Kidney capillary endothelial cell (primary cell): ENCODE data around the gene TKFC.

Experiments
- DNase-seq: peaks from one replicate; pipeline ENCODE4 v3.0.0-alpha.2; 2018; ENCODE audit warnings: low spot score

The TKFC gene

GRCh38 chr11:61315260-61315659 is 17.8 kb upstream of the TKFC start:
- no peak for DNase-seq

GRCh38 chr11:61325649-61326414 is 7.2 kb upstream of the TKFC start:
- DNase-seq: no peak

GRCh38 chr11:61327669-61328071 is 5.4 kb upstream of the TKFC start:
- no peak for DNase-seq

GRCh38 chr11:61328351-61328750 is 4.7 kb upstream of the TKFC start:
- DNase-seq: no peak

- no peak for DNase-seq
Observed at GRCh38 chr11:61329871-61330270, 3.2 kb upstream of the TKFC start.

GRCh38 chr11:61331651-61332050 is 1.4 kb upstream of the TKFC start:
- DNase-seq: no peak

- no peak for DNase-seq
Observed at GRCh38 chr11:61332281-61332796, 689 bp upstream of the TKFC start.

GRCh38 chr11:61333550-61334433 is 764 bp downstream of the TKFC start:
- DNase-seq: no peak

- no peak for DNase-seq
Observed at GRCh38 chr11:61334434-61335354, 1.7 kb downstream of the TKFC start.

- no peak for DNase-seq
Observed at GRCh38 chr11:61335355-61335710, 2.3 kb downstream of the TKFC start.

- peak; percentile 62 for DNase-seq
Observed at GRCh38 chr11:61336171-61336935, 3.3 kb downstream of the TKFC start.

- no peak for DNase-seq
Observed at GRCh38 chr11:61337706-61338470, 4.9 kb downstream of the TKFC start.

- DNase-seq: no peak
Observed at GRCh38 chr11:61338783-61339489, 5.9 kb downstream of the TKFC start.

GRCh38 chr11:61339490-61339878 is 6.5 kb downstream of the TKFC start:
- no peak for DNase-seq

- DNase-seq: no peak
Observed at GRCh38 chr11:61340979-61341378, 8.0 kb downstream of the TKFC start.

- no peak for DNase-seq
Observed at GRCh38 chr11:61341706-61342105, 8.7 kb downstream of the TKFC start.

GRCh38 chr11:61342207-61342803 is 9.3 kb downstream of the TKFC start:
- DNase-seq: no peak

GRCh38 chr11:61343792-61344745 is 11.0 kb downstream of the TKFC start:
- no peak for DNase-seq
